ENCODE data around the gene TPSD1.
"Not testable (repeated sequence)": the region's sequence is repeated elsewhere in the genome, so short reads cannot be mapped to it uniquely, and the experiment has no call there.

Gene TPSD1

GRCh38 chr16:1241081-1241480, 14.8 kb upstream of the TPSD1 start:
- not testable (repeated sequence) for DNase-seq (ENCODE audit: low read depth)

- DNase-seq (ENCODE audit: low read depth) = not testable (repeated sequence)
Measured at GRCh38 chr16:1243363-1243762, 12.5 kb upstream of the TPSD1 start.

- not testable (repeated sequence) for DNase-seq (ENCODE audit: low read depth)
Measured at GRCh38 chr16:1243907-1244850, 11.7 kb upstream of the TPSD1 start.

- no peak for DNase-seq (ENCODE audit: low read depth)
Measured at GRCh38 chr16:1244881-1245280, 11.0 kb upstream of the TPSD1 start.

- no peak for DNase-seq (ENCODE audit: low read depth)
Measured at GRCh38 chr16:1245452-1246020, 10.3 kb upstream of the TPSD1 start.

GRCh38 chr16:1247903-1248537, 7.8 kb upstream of the TPSD1 start:
- not testable (repeated sequence) for DNase-seq (ENCODE audit: low read depth)

- DNase-seq (ENCODE audit: low read depth) = not testable (repeated sequence)
Measured at GRCh38 chr16:1249031-1249755, 6.7 kb upstream of the TPSD1 start.

GRCh38 chr16:1253701-1254364, 2.0 kb upstream of the TPSD1 start:
- not testable (repeated sequence) for DNase-seq (ENCODE audit: low read depth)

GRCh38 chr16:1254821-1255220, 1.0 kb upstream of the TPSD1 start:
- DNase-seq (ENCODE audit: low read depth) = not testable (repeated sequence)

- not testable (repeated sequence) for DNase-seq (ENCODE audit: low read depth)
Measured at GRCh38 chr16:1256296-1256873, 516 bp downstream of the TPSD1 start.

GRCh38 chr16:1256874-1257322, 1.0 kb downstream of the TPSD1 start:
- DNase-seq (ENCODE audit: low read depth) = no peak

GRCh38 chr16:1257561-1258224, 1.8 kb downstream of the TPSD1 start:
- DNase-seq (ENCODE audit: low read depth) = no peak

GRCh38 chr16:1258225-1258600, 2.3 kb downstream of the TPSD1 start:
- DNase-seq (ENCODE audit: low read depth) = no peak

- DNase-seq (ENCODE audit: low read depth) = no peak
Measured at GRCh38 chr16:1258906-1259759, 3.3 kb downstream of the TPSD1 start.

- no peak for DNase-seq (ENCODE audit: low read depth)
Measured at GRCh38 chr16:1259760-1260068, 3.8 kb downstream of the TPSD1 start.

GRCh38 chr16:1260101-1260680, 4.3 kb downstream of the TPSD1 start:
- DNase-seq (ENCODE audit: low read depth) = no peak

- DNase-seq (ENCODE audit: low read depth) = no peak
Measured at GRCh38 chr16:1261131-1261892, 5.4 kb downstream of the TPSD1 start.

GRCh38 chr16:1262210-1262845, 6.5 kb downstream of the TPSD1 start:
- no peak for DNase-seq (ENCODE audit: low read depth)

Data from EH (cell line).